CD4-positive, alpha-beta T cell treated with Interleukin-6 at 100 ng/mL for 8 hours (primary cell): Measurements from ENCODE around the gene RIC8B.
"Not testable (repeated sequence)": the region's sequence is repeated elsewhere in the genome, so short reads cannot be mapped to it uniquely, and the experiment has no call there.

ENCODE experiments used
- DNase-seq: peaks from one replicate; pipeline ENCODE4 v3.0.0-alpha.2; 2020; ENCODE audit warnings: mixed read lengths, low spot score

RIC8B gene, protein sequence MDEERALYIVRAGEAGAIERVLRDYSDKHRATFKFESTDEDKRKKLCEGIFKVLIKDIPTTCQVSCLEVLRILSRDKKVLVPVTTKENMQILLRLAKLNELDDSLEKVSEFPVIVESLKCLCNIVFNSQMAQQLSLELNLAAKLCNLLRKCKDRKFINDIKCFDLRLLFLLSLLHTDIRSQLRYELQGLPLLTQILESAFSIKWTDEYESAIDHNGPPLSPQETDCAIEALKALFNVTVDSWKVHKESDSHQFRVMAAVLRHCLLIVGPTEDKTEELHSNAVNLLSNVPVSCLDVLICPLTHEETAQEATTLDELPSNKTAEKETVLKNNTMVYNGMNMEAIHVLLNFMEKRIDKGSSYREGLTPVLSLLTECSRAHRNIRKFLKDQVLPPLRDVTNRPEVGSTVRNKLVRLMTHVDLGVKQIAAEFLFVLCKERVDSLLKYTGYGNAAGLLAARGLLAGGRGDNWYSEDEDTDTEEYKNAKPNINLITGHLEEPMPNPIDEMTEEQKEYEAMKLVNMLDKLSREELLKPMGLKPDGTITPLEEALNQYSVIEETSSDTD

DNA sequence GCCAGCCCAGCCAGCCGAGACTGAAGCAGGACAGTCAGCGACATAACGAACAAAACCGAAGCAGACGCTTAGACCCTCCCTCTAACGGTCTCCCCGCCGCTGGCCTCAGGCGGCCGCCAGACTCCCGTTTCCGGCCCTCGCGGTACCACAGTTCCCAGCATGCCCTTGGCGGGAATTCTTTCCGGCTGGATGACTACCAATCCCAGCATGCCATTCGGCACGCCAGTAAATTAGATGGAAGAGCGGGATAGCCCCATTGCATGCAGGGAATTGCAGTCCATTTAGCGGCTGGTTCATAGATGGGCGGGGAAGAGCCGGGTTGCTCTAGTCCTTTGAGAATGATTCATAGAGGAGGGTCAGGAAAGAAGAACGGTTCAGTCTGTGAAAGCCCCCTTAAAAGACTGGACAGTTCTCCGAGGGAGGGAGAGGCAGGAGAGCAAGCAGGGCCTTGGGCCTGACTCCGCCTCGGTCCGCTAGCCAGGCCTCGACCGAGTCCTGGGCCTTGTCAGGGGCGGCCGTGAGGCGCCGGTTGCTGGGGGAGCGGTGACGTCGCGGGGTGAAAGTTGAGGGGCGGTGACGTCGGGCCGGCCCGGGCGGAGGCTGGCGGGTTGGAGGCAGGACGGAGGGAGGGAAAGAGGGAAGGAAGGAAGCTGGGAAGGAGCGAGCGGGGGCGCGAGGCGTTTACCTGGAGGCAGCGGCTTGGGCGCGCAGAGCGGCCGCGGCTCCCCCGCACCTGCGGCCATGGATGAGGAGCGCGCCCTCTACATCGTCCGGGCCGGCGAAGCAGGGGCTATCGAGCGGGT, at the start of gene RIC8B:
TSS of gene RIC8B (plus strand) at position 678 of the 803 bp plus-strand sequence. CDS start at position 742, 64 bp downstream.
- DNase-seq: peak; percentile 86

DNA sequence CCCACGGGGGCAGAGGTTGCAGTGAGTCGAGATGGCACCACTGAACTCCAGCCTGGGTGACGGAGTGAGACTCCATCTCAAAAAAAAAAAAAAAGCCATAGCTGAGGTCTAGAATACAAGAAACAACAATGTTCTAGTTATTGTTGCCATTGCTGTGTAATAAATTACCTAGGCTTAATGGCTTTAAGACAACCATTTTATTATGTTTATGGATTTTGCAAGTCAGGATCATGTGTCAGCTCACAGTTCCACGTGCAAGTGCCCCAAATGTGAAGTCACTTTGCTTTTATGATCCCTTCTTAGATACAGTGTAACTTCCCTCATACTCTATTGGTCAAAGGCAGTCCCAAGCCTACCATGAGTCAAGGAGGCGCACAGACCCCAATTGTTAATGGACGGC, 49.5 kb upstream of the RIC8B start:
- no peak for DNase-seq

DNA sequence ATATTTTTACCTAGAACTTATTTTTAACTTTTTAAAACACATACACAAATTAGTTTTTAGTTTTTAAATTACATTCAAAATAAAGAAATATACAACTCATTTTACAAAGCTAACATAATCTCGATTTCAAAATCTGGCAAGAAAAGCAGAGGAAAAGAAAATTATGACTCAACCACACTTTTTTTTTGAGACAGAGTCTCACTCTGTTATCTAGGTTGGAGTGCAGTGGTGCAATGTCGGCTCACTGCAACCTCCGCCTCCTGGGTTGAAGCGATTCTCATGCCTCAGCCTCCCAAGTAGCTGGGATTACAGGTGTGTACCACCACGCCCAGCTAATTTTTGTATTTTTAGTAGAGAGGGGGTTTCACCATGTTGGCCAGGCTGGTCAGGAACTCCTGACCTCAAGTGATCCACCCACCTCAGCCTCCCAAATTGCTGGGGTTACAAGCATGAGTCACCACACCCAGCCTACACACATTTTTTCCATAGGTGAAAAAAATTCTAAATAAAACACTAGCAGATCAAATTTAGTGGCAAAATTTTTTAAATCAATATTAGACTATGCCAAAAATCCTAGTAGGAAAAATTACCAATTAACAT, 47.8 kb upstream of the RIC8B start:
- DNase-seq: not testable (repeated sequence)

DNA sequence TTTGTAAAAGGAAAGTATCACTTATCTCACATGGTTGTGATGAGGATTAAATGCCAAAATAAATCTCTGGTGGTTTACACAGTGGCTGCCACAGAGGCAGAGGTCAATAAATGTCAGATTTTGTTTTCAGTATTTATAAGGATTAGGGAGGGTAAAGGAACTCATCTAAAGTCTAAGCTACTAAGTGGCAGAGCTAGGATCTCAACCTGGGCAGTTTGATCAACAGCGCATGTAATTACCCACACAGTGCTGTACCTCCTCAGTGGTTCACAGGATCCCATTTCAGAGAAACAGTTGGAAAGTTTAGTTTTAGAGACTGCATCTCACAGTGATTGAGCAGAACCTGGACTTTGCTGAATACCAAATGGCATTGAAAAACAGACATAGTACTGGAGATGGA, 44.9 kb upstream of the RIC8B start:
- DNase-seq: no peak

DNA sequence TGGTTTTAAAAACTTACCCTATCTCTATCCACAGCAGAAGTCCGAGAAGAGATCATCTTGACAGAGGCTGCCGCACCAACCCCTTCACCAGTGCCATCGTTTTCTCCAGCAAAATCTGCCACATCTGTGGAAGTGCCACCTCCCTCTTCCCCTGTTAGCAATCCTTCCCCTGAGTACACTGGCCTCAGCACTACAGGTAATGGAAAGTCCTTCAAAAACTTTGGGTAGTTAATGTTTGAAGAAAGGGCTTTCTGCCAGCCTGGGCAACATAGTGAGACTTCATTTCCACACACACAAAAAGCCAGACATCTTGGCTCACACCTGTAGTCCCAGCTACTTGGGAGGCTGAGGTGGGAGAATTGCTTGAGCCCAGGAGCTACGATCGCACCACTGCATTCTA, 41.6 kb upstream of the RIC8B start:
- no peak for DNase-seq

DNA sequence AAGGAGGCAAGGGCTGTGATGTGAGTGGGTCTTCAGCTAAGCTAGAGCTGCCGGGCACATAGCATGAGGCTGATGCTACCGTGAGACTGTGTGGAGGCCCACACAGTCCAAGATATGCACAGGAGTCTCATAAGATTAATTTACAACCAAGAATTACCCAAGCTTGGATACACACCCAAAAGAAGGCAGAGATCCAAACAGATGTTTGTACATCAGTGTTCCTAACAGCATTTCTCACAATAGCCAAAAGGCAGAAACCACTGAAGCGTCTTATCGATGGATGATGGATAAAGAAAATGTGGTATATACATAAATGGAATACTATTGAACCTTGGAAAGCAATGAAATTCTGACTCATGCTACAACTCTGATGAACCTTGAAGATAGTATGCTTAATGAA, 40.8 kb upstream of the RIC8B start:
- DNase-seq: no peak

DNA sequence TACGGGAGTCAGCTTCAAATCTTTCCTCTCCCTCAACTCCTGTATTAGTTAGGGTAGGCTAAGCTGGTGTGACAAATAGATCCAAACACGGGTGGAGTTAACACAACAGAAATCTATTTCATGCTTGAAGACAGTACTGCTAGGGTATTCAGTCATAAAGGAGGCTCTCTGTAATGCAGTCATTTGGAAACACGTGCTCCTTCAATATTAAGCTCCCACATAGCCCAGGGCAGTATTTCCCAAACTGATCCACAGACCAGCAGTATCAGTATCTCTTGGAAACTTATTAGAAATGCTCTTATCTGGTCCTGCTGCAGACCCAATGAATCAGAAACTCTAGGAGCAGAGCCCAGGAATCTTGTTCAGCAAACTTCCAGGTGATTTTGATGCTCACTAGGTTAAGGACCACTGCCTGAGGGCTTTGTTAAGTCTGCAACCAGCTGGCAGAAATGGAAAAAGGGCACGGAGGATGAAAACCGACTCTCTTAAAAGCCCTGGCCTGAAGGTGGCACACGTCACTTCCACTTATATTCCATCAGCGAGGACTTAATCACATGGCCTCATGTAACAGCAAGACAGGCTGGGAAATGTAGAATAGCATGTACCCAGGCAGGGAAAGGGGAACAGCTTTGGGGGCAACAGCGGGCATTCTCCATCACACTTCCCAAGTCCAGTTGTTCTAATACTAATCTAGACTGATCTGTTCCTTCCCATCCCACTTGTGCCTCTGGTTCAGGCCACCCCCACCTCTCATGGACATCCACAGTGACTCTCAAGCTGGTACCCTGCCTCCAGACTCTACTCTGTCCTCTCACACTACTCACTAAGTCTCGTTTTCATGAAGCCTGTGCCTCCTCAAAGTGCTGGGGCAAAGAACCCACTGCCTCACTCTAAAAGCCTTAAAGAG, 38.2 kb upstream of the RIC8B start:
- peak; percentile 31 for DNase-seq

DNA sequence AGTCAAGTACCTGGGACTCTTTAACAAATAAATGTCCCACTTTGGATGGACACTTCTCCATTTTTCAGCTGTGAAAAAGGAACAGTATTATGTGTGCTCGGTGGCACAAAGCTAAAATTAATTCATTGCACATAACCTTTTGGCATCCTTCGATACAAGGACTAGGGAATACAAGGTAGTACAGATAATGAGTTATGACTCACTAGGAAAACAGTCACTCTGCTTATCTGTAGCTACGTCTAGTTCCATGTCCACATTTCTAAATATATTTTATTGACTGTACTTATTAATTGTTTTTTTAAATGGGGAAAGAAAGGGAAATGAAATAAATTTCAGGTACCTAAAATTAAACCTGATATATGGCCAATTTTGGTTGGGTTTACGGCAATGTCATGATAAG, 35.2 kb upstream of the RIC8B start:
- DNase-seq: no peak

DNA sequence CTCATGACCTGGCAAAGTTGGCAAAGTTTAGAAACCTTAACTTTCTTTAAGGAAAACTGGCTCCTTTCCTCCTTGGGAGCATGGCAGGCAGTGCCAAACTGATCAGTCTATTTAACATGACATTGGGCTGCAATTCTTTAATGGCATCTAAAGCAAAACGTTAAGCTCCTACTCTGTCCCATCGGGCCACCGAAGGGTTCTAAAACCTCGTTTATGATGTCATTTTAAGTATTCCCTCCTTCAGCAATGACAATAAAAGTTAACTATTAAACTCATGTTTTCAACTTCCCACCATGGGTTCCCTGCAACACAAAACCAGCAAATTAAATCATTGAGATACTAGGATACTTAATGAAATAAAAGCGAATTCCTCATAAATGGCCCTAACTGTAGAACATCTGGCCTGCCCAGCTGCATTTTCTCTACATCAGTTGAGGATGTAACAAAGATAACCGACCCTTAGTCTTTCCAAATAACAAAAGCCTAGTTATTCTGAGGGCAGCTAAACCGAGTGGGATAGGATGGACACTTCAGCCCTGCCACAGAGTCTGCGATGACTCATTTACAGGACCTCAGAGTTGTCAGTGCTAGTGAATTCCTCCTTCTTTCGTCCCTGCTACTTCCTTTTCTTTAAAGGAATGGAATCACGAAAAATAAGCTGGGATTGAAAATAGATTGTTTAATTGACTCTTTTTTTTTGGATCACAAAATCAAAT, 34.5 kb upstream of the RIC8B start:
- DNase-seq: no peak

DNA sequence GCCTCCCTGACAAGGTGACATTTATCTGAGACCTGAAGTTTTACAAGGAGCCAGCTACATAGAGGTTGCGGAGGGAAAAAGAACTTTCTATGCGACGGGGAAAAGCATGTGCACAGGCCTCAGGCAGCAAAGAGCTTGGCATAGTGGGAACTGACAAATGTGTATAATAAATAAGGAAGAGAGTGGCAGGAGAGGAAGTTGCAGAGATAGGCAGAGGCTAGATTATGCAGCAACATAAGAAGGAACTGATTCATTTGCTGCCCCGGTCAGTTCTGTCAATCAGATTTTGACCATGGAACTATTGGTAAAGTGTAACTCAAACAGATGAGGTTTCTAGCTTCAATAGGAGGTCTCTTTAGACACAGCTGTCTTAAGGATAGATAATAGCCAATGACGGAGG, 33.7 kb upstream of the RIC8B start:
- no peak for DNase-seq

DNA sequence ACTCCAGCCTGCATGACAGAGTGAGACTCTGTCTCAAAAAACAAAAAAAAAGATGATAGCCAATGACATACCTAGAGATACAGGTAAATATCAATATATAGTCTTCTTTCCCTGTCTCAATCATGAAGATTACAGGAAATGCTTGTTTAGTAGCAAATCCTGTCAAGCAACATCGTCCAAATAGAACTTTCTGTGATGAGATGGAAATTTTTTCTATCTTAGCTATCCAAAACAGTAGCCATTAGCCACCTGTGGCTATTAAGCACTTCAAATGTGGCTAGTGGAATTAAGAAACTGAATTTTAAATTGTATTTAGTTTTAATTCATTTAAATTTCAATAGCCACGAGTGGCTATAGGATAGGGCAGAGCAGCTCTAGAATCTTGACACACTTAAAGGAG, 33.2 kb upstream of the RIC8B start:
- no peak for DNase-seq

DNA sequence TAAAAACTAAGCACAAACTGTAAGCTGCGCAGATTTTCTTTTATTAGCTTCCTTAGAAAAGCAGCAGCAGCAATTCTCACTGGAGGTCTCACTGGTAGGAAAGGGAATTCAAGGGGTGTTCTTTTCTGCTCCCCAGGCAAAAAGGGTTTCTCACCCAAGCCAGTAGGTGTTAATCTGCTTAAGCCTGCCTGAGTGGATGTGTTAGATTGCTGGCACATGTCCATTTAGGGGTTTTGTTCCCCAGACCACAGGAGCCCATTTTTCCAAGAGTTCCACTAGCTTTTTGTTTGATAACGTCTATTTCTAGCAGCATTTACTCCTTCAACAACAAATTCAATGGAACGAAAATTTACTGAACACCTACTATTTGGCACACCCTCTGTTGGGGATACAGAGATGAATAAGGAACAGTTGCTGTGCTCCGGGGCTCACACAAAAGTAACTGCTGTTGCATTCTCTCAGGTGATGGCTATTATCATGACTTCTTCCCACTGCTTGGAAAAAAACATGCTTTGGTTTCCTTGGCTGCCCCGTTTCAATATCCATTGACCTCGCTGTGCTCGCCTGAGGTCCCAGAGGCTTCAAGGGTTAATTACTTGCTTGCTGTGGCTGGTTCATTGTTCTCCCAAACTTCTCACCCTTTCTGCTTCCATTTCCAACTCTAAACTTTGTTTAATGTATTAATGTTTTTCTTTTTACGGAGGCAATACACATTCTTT, 31.1 kb upstream of the RIC8B start:
- DNase-seq: no peak

DNA sequence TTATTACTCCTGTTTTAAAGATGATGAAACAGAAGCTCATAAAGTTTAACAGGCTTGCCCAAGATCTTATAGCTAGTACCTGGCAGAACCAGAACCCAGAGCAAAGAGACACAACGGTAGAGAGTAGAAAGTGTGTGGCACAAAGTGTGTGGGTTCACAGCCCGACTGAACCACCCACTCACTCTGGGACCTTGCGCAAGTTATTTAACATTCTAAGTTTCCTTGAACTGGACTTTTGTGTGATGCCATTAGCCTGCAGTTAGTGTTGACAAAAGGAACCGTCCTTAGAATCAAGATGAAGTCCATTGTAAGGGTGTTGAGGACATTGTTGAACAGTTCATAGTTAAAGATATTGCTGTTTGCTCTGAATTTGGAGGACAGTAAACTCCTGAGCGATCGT, 29.9 kb upstream of the RIC8B start:
- no peak for DNase-seq

DNA sequence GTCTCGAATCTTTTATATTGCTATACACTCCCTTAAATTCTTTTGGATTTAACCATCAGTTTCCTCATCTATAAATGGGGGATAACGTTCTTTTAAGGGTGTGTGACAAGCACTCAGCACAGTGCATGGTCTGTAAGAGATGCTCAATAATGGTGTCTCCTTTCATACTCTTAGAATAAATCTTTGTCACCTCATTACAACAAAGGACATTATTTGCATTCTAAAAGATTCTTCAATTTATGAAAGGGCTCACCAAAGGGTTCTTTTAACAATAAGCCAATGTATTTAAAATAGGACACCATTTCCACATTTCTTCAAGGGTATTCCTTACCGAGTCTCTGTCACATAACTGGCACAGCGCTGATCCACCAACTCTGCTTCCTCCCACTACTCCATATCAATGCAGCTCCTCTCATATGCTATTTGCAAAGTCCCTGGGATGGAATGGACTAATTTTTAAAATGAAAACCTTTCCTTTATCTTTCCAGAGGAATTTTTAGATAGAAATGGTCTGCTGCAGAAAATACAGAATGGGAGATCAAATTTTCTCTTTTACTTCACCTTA, 29.2 kb upstream of the RIC8B start:
- no peak for DNase-seq

DNA sequence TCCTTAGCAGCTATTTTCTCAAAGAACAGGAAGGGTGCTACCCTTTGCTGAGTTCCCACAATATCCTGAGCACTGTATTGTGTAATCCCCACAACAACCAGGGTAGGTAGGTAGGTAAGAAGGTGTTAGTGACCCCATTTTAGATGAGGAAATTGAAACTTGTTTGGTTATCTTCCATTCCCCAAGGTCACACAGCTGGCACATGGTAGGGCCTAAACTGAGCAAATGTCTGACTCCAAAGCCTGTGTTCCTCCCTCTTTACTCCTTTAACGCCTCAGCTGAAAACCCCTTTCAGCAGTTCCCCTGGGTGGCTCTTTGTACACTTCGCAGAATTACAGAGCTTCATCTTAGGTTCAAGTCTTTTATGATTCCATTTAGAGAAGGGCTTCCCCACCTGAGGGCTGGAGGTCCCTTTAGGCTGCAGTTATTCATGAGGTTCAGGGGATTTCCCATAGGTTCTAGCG, 26.5 kb upstream of the RIC8B start:
- DNase-seq: peak; percentile 73

DNA sequence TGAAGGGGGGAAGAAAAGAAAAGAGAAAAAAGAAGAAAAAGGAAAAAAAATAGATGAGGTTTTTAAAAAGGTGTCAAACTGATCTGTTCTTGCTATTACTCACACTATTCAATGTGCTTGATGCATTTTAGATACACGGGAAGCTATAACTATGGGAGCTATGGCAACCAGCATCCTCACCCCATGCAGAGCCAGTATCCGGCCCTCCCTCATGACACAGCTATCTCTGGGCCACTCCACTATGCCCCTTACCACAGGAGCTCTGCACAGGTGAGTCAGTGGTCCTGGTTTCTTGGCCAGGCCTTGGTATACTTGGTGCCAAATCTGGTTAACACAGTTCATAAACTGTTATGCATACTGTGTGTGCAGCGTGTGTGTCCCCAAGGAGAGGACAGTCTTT, 24.0 kb upstream of the RIC8B start:
- DNase-seq: no peak

DNA sequence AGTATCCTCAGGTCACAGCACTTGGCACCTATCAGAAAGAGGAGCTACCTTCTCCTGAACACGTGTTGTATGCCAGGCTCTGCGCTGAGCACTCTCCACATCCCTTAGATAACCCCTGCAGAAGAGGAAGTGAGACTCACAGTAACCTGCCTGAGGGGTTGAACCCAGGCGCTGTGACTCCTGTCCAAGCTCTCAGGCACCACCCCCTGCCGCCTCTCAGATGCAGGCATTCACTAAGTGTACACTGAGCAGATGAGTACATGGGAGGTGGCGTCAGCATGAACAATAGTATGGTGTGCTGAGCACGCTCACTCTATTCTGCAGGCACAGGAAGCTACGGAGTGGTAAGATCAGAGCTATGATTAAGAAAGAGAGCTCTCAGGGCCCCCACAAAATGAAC, 21.0 kb upstream of the RIC8B start:
- peak; percentile 73 for DNase-seq

DNA sequence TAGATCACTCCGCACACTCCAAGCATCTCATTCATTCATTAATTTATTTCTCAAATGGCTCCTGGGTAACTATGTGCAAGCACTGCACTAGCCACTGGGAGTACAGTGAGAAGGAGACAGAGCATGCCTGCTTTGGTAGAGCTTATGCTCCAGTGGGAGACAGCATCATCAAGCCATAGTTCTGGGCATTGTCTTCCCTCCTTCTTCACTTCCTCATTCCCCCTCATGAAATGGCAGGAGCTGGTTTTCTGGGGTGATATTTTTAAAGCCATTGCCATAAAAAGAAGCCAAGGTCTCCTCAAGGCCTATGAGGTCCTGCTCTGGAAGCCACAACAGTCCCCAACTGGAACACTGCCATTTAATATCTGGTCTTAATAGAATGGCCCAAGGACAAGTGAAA, 20.2 kb upstream of the RIC8B start:
- DNase-seq: no peak

DNA sequence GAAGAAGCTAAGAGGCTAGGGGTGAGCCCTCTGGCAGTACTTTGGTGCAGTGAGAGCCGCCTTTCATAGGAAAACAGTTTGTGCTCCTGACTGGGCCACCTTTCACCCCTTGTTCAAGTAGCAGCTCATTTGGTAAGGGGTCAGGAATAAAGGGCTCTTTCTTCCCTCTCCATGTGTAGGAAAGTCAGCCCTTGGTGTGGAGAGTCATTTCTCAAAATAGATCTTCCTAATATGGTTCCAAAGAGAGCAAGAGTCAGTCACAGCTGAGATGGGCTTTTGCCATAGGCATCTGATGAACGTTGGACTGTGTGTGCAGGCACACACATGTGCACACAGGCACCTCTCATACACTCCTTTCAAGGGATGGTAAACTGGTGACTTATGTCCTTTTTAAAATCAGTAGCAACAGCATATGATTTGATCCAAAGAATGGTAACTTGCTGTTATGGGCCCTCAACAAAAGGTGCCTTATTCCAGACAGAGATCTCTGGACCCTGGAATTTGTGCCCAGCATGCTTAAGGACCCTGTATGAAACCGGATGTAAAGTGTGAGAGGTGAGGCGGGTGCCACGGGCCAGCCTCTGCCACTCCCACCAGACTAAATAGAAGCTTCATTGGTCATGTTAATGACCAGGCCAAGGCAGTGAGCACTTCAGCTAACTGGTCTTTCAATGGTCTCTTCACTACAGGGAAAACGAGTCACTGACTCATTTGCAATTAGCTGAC, 16.7 kb upstream of the RIC8B start:
- DNase-seq: no peak
